GM23248 (cell line): ENCODE measurements around the gene ANKRD28. TPM values are rescaled to one million over a fixed set of nuclear protein-coding genes. Genes with fewer than 3 reads are reported as not detected.

Experiments
- DNase-seq: peaks from one replicate; pipeline ENCODE4 v3.0.0-alpha.2; 2015
- H2AFZ ChIP-seq: fragments of 200-600 bp; sonication (generic); 2 replicates; pipeline ENCODE4 v1.6.1; 2016; ENCODE audit warnings: antibody characterized with exemption
- H3F3A ChIP-seq: fragments of 200-600 bp; sonication (generic); 2 replicates; pipeline ENCODE4 v1.6.1; 2016; ENCODE audit warnings: mild to moderate bottlenecking, antibody characterized with exemption, mixed run types; ENCODE audit not compliant: insufficient read depth
- H3K27ac ChIP-seq: fragments of 200-600 bp; sonication (generic); 2 replicates; pipeline ENCODE4 v1.5.1; 2016; ENCODE audit warnings: mild to moderate bottlenecking
- H3K27me3 ChIP-seq: fragments of 200-600 bp; sonication (generic); replicated peaks from 2 replicates; pipeline ENCODE4 v1.6.1; 2016; ENCODE audit warnings: mild to moderate bottlenecking; ENCODE audit not compliant: insufficient read depth
- H3K36me3 ChIP-seq: fragments of 200-600 bp; sonication (generic); 2 replicates; pipeline ENCODE4 v1.6.1; 2016; ENCODE audit warnings: low read depth, mild to moderate bottlenecking
- H3K4me1 ChIP-seq: fragments of 200-600 bp; sonication (generic); 2 replicates; pipeline ENCODE4 v1.6.1; 2016; ENCODE audit warnings: mild to moderate bottlenecking; ENCODE audit not compliant: insufficient read depth
- H3K4me2 ChIP-seq: fragments of 200-600 bp; sonication (generic); one replicate; pipeline ENCODE4 v1.6.1; 2016; ENCODE audit warnings: mild to moderate bottlenecking; ENCODE audit not compliant: unreplicated experiment
- H3K4me3 ChIP-seq: fragments of 200-600 bp; sonication (generic); 2 replicates; pipeline ENCODE4 v1.5.1; 2016; ENCODE audit warnings: mild to moderate bottlenecking
- H3K79me2 ChIP-seq: fragments of 200-600 bp; sonication (generic); 2 replicates; pipeline ENCODE4 v1.6.1; 2016; ENCODE audit warnings: mild to moderate bottlenecking; ENCODE audit not compliant: insufficient read depth
- H3K9ac ChIP-seq: fragments of 200-600 bp; sonication (generic); 2 replicates; pipeline ENCODE4 v1.6.1; 2016; ENCODE audit warnings: mild to moderate bottlenecking
- H3K9me2 ChIP-seq: fragments of 200-600 bp; sonication (generic); 2 replicates; pipeline ENCODE4 v1.6.1; 2016; ENCODE audit warnings: mixed run types, mild to moderate bottlenecking, moderate library complexity; ENCODE audit not compliant: insufficient read depth
- H3K9me3 ChIP-seq: fragments of 200-600 bp; sonication (generic); one replicate; pipeline ENCODE4 v1.6.1; 2017; ENCODE audit warnings: low read depth
- H4K20me1 ChIP-seq: fragments of 200-600 bp; sonication (generic); 2 replicates; pipeline ENCODE4 v1.6.0; 2016; ENCODE audit not compliant: insufficient read depth
- EZH2 ChIP-seq: fragments of 200-600 bp; sonication (generic); IDR thresholded peaks from 2 replicates; pipeline ENCODE4 v1.6.1; 2018; ENCODE audit warnings: antibody characterized with exemption, mild to moderate bottlenecking; ENCODE audit not compliant: insufficient read depth, poor library complexity, severe bottlenecking
- EZH2phosphoT487 ChIP-seq: fragments of 200-600 bp; sonication (generic); IDR thresholded peaks from 2 replicates; pipeline ENCODE4 v1.6.1; 2018; ENCODE audit warnings: antibody characterized with exemption, moderate library complexity, mild to moderate bottlenecking, low read depth; ENCODE audit not compliant: insufficient read depth
- WGBS, 2 experiments: methylation state at CpG; one replicate each; pipeline ENCODE4 v1.1.6; 2015 to 2017; ENCODE audit warnings: low lambda C conversion rate in 2 of 2, low coverage in 1 of 2; ENCODE audit errors: missing lambda C conversion rate in 2 of 2; 5-methylcytosine and 5-hydroxymethylcytosine counted together
- in situ Hi-C: fragments of 300-500 bp; cut with MboI; formaldehyde crosslinking; loops from 2 replicates; pipeline ENCODE4 v1.15.0; 2020
- polyA plus RNA-seq: library from polyadenylated mRNA; unstranded; fragments of >200 nt; fragmentation: Nextera tagmentation; extraction: Ambion mirVana; gene quantifications from 2 replicates; pipeline ENCODE4 v1.2.1, GENCODE V29; 2016
- total RNA-seq: library from RNA; depleted of rRNA; stranded (reverse); fragments of >200 nt; shearing (Covaris generic); gene quantifications from 2 replicates; pipeline ENCODE4 v1.2.3, GENCODE V29; 2014

The ANKRD28 gene
- total and polyA plus RNA-seq, 2 experiments from 2014 or later, result 23.1 to 55.6 TPM

GRCh38 chr3:15791525-15791924, 6.3 kb downstream of the ANKRD28 start:
- peak overlapping the region; percentile 8 for H3K4me2 ChIP-seq

GRCh38 chr3:15787941-15788340, 9.8 kb downstream of the ANKRD28 start:
- Histone ChIP-seq H3K9me2 (no peaks in the 10 kb centered on the region), H3K4me3 (no peak overlapping the region), H3K9me3 (no peaks in the 10 kb centered on the region), H4K20me1 (no peaks in the 10 kb centered on the region), H3K27me3 (no peaks in the 10 kb centered on the region), H3K9ac (no peak overlapping the region), H3K27ac (no peak overlapping the region), H2AFZ (no peak overlapping the region), H3K79me2 (peaks cover 100% of the 10 kb centered on the region), H3K36me3 (peaks cover 36% of the 10 kb centered on the region), H3F3A (peaks cover 20% of the 10 kb centered on the region), H3K4me1 (peaks cover 19% of the 10 kb centered on the region), H3K4me2 (no peak overlapping the region)
- no peak for DNase-seq
- TF ChIP-seq EZH2phosphoT487 (no peak), EZH2 (no peak)
- WGBS, 2 experiments, result 98 to 100% methylated on average over 1 of the region's 1 CpG
- in situ Hi-C loops, result no loop called here

More at GRCh38 chr3:15791525-15791924, 6.3 kb downstream of the ANKRD28 start:
- H3K36me3 ChIP-seq, result peaks cover 40% of the 10 kb centered on the region
- DNase-seq, result no peak
- TF ChIP-seq EZH2phosphoT487 (no peak), EZH2 (no peak)
- H3K9ac ChIP-seq, result no peak overlapping the region
- H3K27ac ChIP-seq, result no peak overlapping the region
- peaks cover 100% of the 10 kb centered on the region for H3K79me2 ChIP-seq
- H3K9me3 ChIP-seq, result no peaks in the 10 kb centered on the region
- 93 to 96% methylated on average over 1 of the region's 1 CpG for WGBS, 2 experiments
- no peaks in the 10 kb centered on the region for H3K27me3 ChIP-seq
- in situ Hi-C loops, result no loop called here
- H4K20me1 ChIP-seq, result no peaks in the 10 kb centered on the region
- H3K4me1 ChIP-seq, result peaks cover 15% of the 10 kb centered on the region
- H3F3A ChIP-seq, result peaks cover 29% of the 10 kb centered on the region
- no peak overlapping the region for H3K4me3 ChIP-seq
- H3K9me2 ChIP-seq, result no peaks in the 10 kb centered on the region
- H2AFZ ChIP-seq, result no peak overlapping the region

- DNase-seq, result no peak
- Histone ChIP-seq H3K27me3 (no peaks in the 10 kb centered on the region), H3K27ac (no peak overlapping the region), H3K4me2 (no peak overlapping the region), H2AFZ (no peak overlapping the region), H3K9me2 (no peaks in the 10 kb centered on the region), H3K79me2 (peaks cover 100% of the 10 kb centered on the region), H3K9me3 (no peaks in the 10 kb centered on the region), H3K36me3 (peaks cover 32% of the 10 kb centered on the region), H3K4me1 (peaks cover 20% of the 10 kb centered on the region), H3F3A (peaks cover 24% of the 10 kb centered on the region), H3K4me3 (no peak overlapping the region), H4K20me1 (no peaks in the 10 kb centered on the region), H3K9ac (no peak overlapping the region)
- 98 to 100% methylated on average over 1 of the region's 1 CpG for WGBS, 2 experiments
- TF ChIP-seq EZH2 (no peak), EZH2phosphoT487 (no peak)
- in situ Hi-C loops, result no loop called here
These were observed 10.3 kb downstream of the ANKRD28 start for GRCh38 chr3:15787526-15787925.

GRCh38 chr3:15783361-15783969, 14.3 kb downstream of the ANKRD28 start:
- H3K4me3 ChIP-seq, result peak overlapping the region; percentile 67
- H3K79me2 ChIP-seq, result peaks cover 100% of the 10 kb centered on the region
- TF ChIP-seq EZH2phosphoT487 (no peak), EZH2 (no peak)
- DNase-seq, result peak; percentile 84
- no peak overlapping the region for H2AFZ ChIP-seq
- peaks cover 50% of the 10 kb centered on the region for H3K4me1 ChIP-seq
- peaks cover 46% of the 10 kb centered on the region for H3F3A ChIP-seq
- no peaks in the 10 kb centered on the region for H4K20me1 ChIP-seq
- peaks cover 16% of the 10 kb centered on the region for H3K36me3 ChIP-seq
- peak overlapping the region; percentile 76 for H3K9ac ChIP-seq
- H3K27ac ChIP-seq, result peak overlapping the region; percentile 82
- no peaks in the 10 kb centered on the region for H3K9me3 ChIP-seq
- WGBS, 2 experiments, result 1 to 2% methylated on average over 4 of the region's 4 CpGs
- in situ Hi-C loops, result no loop called here
- no peaks in the 10 kb centered on the region for H3K27me3 ChIP-seq
- peak overlapping the region; percentile 97 for H3K4me2 ChIP-seq
- no peaks in the 10 kb centered on the region for H3K9me2 ChIP-seq

GRCh38 chr3:15782429-15782828, 15.3 kb downstream of the ANKRD28 start:
- no peaks in the 10 kb centered on the region for H3K27me3 ChIP-seq
- H4K20me1 ChIP-seq, result no peaks in the 10 kb centered on the region
- in situ Hi-C loops, result no loop called here
- peaks cover 46% of the 10 kb centered on the region for H3F3A ChIP-seq
- DNase-seq, result peak; percentile 52
- no peaks in the 10 kb centered on the region for H3K9me3 ChIP-seq
- H3K4me2 ChIP-seq, result peak overlapping the region; percentile 97
- H3K79me2 ChIP-seq, result peaks cover 100% of the 10 kb centered on the region
- H3K4me3 ChIP-seq, result peak overlapping the region; percentile 67
- no peaks in the 10 kb centered on the region for H3K9me2 ChIP-seq
- WGBS, 2 experiments, result 5 to 18% methylated on average over 2 of the region's 2 CpGs
- peaks cover 50% of the 10 kb centered on the region for H3K4me1 ChIP-seq
- peak overlapping the region; percentile 82 for H3K27ac ChIP-seq
- no peak overlapping the region for H2AFZ ChIP-seq
- H3K36me3 ChIP-seq, result peaks cover 19% of the 10 kb centered on the region
- peak overlapping the region; percentile 76 for H3K9ac ChIP-seq
- TF ChIP-seq EZH2 (no peak), EZH2phosphoT487 (no peak)
